SK-N-SH treated with all-trans-retinoic acid at 6 μM for 48 hours (cell line): ENCODE measurements around the gene CNNM2.

Source experiments
- BACH2 ChIP-seq: fragments of 250-450 bp; sonication (Bioruptor Pico); IDR thresholded peaks from 2 replicates; pipeline ENCODE4 v1.9.0; 2021; ENCODE audit warnings: mild to moderate bottlenecking, borderline replicate concordance
- CREB5 ChIP-seq: fragments of 250-450 bp; sonication (Bioruptor Pico); IDR thresholded peaks from 2 replicates; pipeline ENCODE4 v1.5.1; 2020; ENCODE audit warnings: low read depth, mild to moderate bottlenecking, moderate library complexity
- CSDC2 ChIP-seq: fragments of 250-450 bp; sonication (Bioruptor Pico); IDR thresholded peaks from 2 replicates; pipeline ENCODE4 v1.5.0; 2020; ENCODE audit warnings: mild to moderate bottlenecking, moderate library complexity
- ESRRG ChIP-seq: fragments of 250-450 bp; sonication (Bioruptor Pico); IDR thresholded peaks from 2 replicates; pipeline ENCODE4 v1.6.1; 2021; ENCODE audit warnings: mild to moderate bottlenecking
- GLIS3 ChIP-seq: fragments of 250-450 bp; sonication (Bioruptor Pico); IDR thresholded peaks from 2 replicates; pipeline ENCODE4 v1.5.0; 2020; ENCODE audit warnings: mild to moderate bottlenecking, moderate library complexity
- PATZ1 ChIP-seq: fragments of 250-450 bp; sonication (Bioruptor Pico); IDR thresholded peaks from 2 replicates; pipeline ENCODE4 v1.8.0; 2020; ENCODE audit warnings: mild to moderate bottlenecking, moderate library complexity, borderline replicate concordance
- PPARA ChIP-seq: fragments of 250-450 bp; sonication (Bioruptor Pico); IDR thresholded peaks from 2 replicates; pipeline ENCODE4 v1.5.0; 2020; ENCODE audit warnings: mild to moderate bottlenecking, borderline replicate concordance
- RARB ChIP-seq: fragments of 250-450 bp; sonication (Bioruptor Pico); IDR thresholded peaks from 2 replicates; pipeline ENCODE4 v1.8.0; 2021; ENCODE audit warnings: mild to moderate bottlenecking, moderate library complexity
- SNAI2 ChIP-seq: fragments of 250-450 bp; sonication (Bioruptor Pico); IDR thresholded peaks from 2 replicates; pipeline ENCODE4 v1.5.0; 2020; ENCODE audit warnings: mild to moderate bottlenecking, moderate library complexity
- TOX ChIP-seq: fragments of 250-450 bp; sonication (Bioruptor Pico); IDR thresholded peaks from 2 replicates; pipeline ENCODE4 v1.8.0; 2021; ENCODE audit warnings: mild to moderate bottlenecking, moderate library complexity, borderline replicate concordance
- ZC3H10 ChIP-seq: fragments of 250-450 bp; sonication (Bioruptor Pico); IDR thresholded peaks from 2 replicates; pipeline ENCODE4 v1.5.1; 2021; ENCODE audit warnings: mild to moderate bottlenecking, moderate library complexity
- ZFP30 ChIP-seq: fragments of 450-650 bp; formaldehyde crosslinking; IDR thresholded peaks from 2 replicates; pipeline ENCODE4 v1.5.0; 2022; ENCODE audit warnings: mild to moderate bottlenecking, moderate library complexity
- ZNF8 ChIP-seq: fragments of 450-650 bp; formaldehyde crosslinking; IDR thresholded peaks from 2 replicates; pipeline ENCODE4 v1.5.0; 2020; ENCODE audit warnings: mild to moderate bottlenecking, moderate library complexity

GRCh38 chr10:102998399-102998907 is 80.4 kb downstream of the CNNM2 start:
- TF ChIP-seq GLIS3 (CRISPR knock-in tag) (no peak), BACH2 (CRISPR knock-in tag) (no peak), ZNF8 (CRISPR knock-in tag) (no peak), RARB (CRISPR knock-in tag) (no peak), ZFP30 (CRISPR knock-in tag) (no peak), CSDC2 (CRISPR knock-in tag) (no peak), CREB5 (CRISPR knock-in tag) (no peak), PATZ1 (CRISPR knock-in tag) (no peak), TOX (CRISPR knock-in tag) (no peak), PPARA (CRISPR knock-in tag) (no peak), SNAI2 (CRISPR knock-in tag) (no peak), ESRRG (CRISPR knock-in tag) (no peak), ZC3H10 (CRISPR knock-in tag) (no peak)
